Astrocyte (in vitro differentiated cells and primary cell): ENCODE data around the gene RASD1. TPM values are rescaled to one million over a fixed set of nuclear protein-coding genes. Genes with fewer than 3 reads are reported as not detected.

Experiments
- DNase-seq: peaks from one replicate; pipeline ENCODE4 v3.0.0-alpha.2; 2010; ENCODE audit warnings: low read depth
- FAIRE-seq: peaks from 2 replicates; lab custom pipeline; 2011; peaks lifted over from hg19 to GRCh38; lab: Jason Lieb, UNC
- H2AFZ ChIP-seq: 2 replicates; pipeline ENCODE4 v1.6.0; 2012; ENCODE audit warnings: low read depth, low read length, inconsistent platforms
- H3K27ac ChIP-seq: 2 replicates; pipeline ENCODE4 v1.5.1; 2011; ENCODE audit warnings: low read depth, low read length, inconsistent platforms
- H3K27me3 ChIP-seq: 2 replicates; pipeline ENCODE4 v1.6.0; 2011; ENCODE audit warnings: low read length, inconsistent platforms; ENCODE audit not compliant: insufficient read depth
- H3K36me3 ChIP-seq: 2 replicates; pipeline ENCODE4 v1.5.1; 2011; ENCODE audit warnings: low read length, inconsistent platforms; ENCODE audit not compliant: insufficient read depth
- H3K4me1 ChIP-seq: 2 replicates; pipeline ENCODE4 v1.5.1; 2011; ENCODE audit warnings: low read length, inconsistent platforms; ENCODE audit not compliant: insufficient read depth
- H3K4me2 ChIP-seq: 2 replicates; pipeline ENCODE4 v1.6.0; 2012; ENCODE audit warnings: low read length, inconsistent platforms
- H3K4me3 ChIP-seq: 2 replicates; pipeline ENCODE4 v1.5.1; 2011; ENCODE audit warnings: low read depth, mild to moderate bottlenecking, low read length, inconsistent platforms; ENCODE audit not compliant: insufficient read depth
- H3K79me2 ChIP-seq: 2 replicates; pipeline ENCODE4 v1.6.0; 2012; ENCODE audit warnings: mild to moderate bottlenecking, low read length, inconsistent platforms; ENCODE audit not compliant: insufficient read depth
- H3K9ac ChIP-seq: 2 replicates; pipeline ENCODE4 v1.6.0; 2012; ENCODE audit warnings: mild to moderate bottlenecking, low read length, inconsistent platforms
- H3K9me3 ChIP-seq: 2 replicates; pipeline ENCODE4 v1.5.1; 2012; ENCODE audit warnings: low read depth, mild to moderate bottlenecking, low read length, inconsistent platforms; ENCODE audit not compliant: insufficient read depth
- H4K20me1 ChIP-seq: 2 replicates; pipeline ENCODE4 v1.6.0; 2012; ENCODE audit warnings: low read length, inconsistent platforms; ENCODE audit not compliant: insufficient read depth
- H3K27ac Mint-ChIP-seq: one replicate; pipeline ENCODE4 v1.8.0; 2021; ENCODE audit warnings: mild to moderate bottlenecking, mixed read lengths; ENCODE audit not compliant: unreplicated experiment
- H3K27me3 Mint-ChIP-seq: one replicate; pipeline ENCODE4 v1.8.0; 2021; ENCODE audit warnings: low read depth, mixed read lengths; ENCODE audit not compliant: unreplicated experiment
- H3K36me3 Mint-ChIP-seq: one replicate; pipeline ENCODE4 v1.8.0; 2021; ENCODE audit warnings: low read depth, mixed read lengths; ENCODE audit not compliant: unreplicated experiment
- H3K4me1 Mint-ChIP-seq: one replicate; pipeline ENCODE4 v1.8.0; 2021; ENCODE audit warnings: low read depth, mixed read lengths; ENCODE audit not compliant: unreplicated experiment
- H3K4me3 Mint-ChIP-seq: one replicate; pipeline ENCODE4 v1.8.0; 2021; ENCODE audit warnings: mild to moderate bottlenecking, moderate library complexity, mixed read lengths; ENCODE audit not compliant: unreplicated experiment
- H3K9me3 Mint-ChIP-seq: one replicate; pipeline ENCODE4 v1.8.0; 2021; ENCODE audit warnings: mild to moderate bottlenecking, mixed read lengths; ENCODE audit not compliant: unreplicated experiment
- EZH2 ChIP-seq: IDR thresholded peaks from 2 replicates; pipeline ENCODE4 v1.6.1; 2012; ENCODE audit warnings: mild to moderate bottlenecking, low read length, inconsistent platforms; ENCODE audit not compliant: insufficient read depth
- total RNA-seq: library from RNA; stranded (reverse); gene quantifications from 2 replicates; pipeline ENCODE4 v1.2.1, GENCODE V29; 2021
- TF ChIP-seq, protein P1 (sequence below): IDR thresholded peaks from 2 replicates; pipeline ENCODE4 v1.5.1; 2011; ENCODE audit warnings: low read depth, mild to moderate bottlenecking, inconsistent platforms, low read length, moderate library complexity; ENCODE audit not compliant: insufficient read depth

Gene RASD1
- total RNA-seq, 1 donor from 2014 or later, result 0.77 TPM

DNA sequence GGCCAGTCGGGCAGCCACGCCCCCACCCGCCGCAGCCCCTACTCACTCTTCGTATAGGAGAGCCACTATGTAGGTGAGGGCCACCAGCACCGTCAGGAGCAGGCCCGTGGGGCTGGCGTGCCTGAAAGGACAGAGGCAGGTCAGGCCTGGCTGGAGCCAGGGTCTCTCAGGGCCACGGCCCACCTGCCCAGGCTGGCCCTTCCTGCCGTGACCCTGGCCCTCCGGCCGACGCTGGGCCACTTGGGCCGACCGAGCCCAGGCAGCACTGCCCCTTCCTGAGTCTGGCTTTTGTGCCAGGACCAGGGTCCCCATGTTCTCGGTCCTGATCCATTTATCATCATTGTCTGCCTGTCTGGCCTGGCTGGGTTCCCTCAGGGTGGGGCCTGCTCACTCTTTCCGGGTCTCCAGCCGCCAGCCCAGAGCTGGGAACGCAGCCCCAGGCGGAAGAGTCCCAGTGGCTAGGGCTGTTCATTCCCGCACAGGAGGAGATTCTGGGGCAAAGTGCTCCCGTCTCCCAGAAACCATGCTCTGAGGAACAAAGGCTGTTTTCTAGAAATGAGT, 10.1 kb upstream of the RASD1 start:
- TF ChIP-seq EZH2, result no peak
- TF ChIP-seq, protein P1, sequence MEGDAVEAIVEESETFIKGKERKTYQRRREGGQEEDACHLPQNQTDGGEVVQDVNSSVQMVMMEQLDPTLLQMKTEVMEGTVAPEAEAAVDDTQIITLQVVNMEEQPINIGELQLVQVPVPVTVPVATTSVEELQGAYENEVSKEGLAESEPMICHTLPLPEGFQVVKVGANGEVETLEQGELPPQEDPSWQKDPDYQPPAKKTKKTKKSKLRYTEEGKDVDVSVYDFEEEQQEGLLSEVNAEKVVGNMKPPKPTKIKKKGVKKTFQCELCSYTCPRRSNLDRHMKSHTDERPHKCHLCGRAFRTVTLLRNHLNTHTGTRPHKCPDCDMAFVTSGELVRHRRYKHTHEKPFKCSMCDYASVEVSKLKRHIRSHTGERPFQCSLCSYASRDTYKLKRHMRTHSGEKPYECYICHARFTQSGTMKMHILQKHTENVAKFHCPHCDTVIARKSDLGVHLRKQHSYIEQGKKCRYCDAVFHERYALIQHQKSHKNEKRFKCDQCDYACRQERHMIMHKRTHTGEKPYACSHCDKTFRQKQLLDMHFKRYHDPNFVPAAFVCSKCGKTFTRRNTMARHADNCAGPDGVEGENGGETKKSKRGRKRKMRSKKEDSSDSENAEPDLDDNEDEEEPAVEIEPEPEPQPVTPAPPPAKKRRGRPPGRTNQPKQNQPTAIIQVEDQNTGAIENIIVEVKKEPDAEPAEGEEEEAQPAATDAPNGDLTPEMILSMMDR, result no peak

DNA sequence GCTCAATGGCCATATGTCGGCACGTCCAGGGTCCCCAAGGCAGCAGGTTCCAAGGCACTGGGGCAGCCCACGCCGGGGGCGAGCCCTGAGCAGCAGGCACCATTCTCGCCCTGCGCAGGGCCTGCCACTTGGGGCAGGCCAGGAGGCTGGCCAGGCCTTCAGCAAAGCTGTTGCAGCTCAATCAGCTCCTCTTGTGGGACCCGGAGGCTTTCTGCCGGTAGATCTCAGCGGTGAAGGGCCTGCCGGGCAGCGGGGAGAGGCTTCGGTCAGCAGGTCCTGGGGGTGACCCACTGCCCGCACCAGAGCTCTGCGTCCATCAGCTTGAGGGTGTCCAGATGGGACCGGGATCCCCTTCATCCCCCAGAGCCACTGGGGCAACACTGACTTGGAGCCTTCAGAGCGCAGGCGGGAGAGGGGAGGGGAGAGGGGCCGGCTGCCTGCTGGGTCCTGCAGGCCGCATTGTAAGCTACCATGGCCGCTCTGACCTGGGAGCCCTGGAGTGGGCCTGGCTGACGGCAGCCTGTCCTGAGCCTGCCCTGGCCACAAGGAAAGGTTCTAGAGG, 9.5 kb upstream of the RASD1 start:
- H3K9me3 Mint-ChIP-seq, result no peaks in the 10 kb centered on the region
- Histone ChIP-seq H3K27ac (no peak overlapping the region), H2AFZ (no peak overlapping the region), H3K4me1 (no peaks in the 10 kb centered on the region), H4K20me1 (peaks cover 15% of the 10 kb centered on the region), H3K4me3 (no peak overlapping the region), H3K9me3 (no peaks in the 10 kb centered on the region), H3K79me2 (no peaks in the 10 kb centered on the region), H3K4me2 (no peak overlapping the region), H3K27me3 (peaks cover 5% of the 10 kb centered on the region), H3K36me3 (no peaks in the 10 kb centered on the region), H3K9ac (no peak overlapping the region)
- no peak overlapping the region for H3K4me3 Mint-ChIP-seq
- H3K4me1 Mint-ChIP-seq, result no peaks in the 10 kb centered on the region
- no peak for FAIRE-seq
- no peak for TF ChIP-seq EZH2
- TF ChIP-seq, protein P1, result no peak
- no peak for DNase-seq
- H3K27ac Mint-ChIP-seq, result no peak overlapping the region
- H3K36me3 Mint-ChIP-seq, result peaks cover 8% of the 10 kb centered on the region
- peaks cover 38% of the 10 kb centered on the region for H3K27me3 Mint-ChIP-seq

More for the DNA sequence above, 10.1 kb upstream of the RASD1 start:
- Histone ChIP-seq H3K9ac (no peak overlapping the region), H3K27ac (no peak overlapping the region), H3K27me3 (peaks cover under 1% of the 10 kb centered on the region), H2AFZ (no peak overlapping the region), H3K4me2 (no peak overlapping the region), H3K36me3 (no peaks in the 10 kb centered on the region), H3K4me3 (no peak overlapping the region), H3K4me1 (no peaks in the 10 kb centered on the region), H3K9me3 (no peaks in the 10 kb centered on the region), H4K20me1 (peaks cover 21% of the 10 kb centered on the region), H3K79me2 (no peaks in the 10 kb centered on the region)
- H3K27me3 Mint-ChIP-seq, result peaks cover 35% of the 10 kb centered on the region
- no peak overlapping the region for H3K27ac Mint-ChIP-seq
- H3K36me3 Mint-ChIP-seq, result peaks cover 8% of the 10 kb centered on the region
- DNase-seq, result no peak
- H3K4me1 Mint-ChIP-seq, result no peaks in the 10 kb centered on the region
- no peaks in the 10 kb centered on the region for H3K9me3 Mint-ChIP-seq
- H3K4me3 Mint-ChIP-seq, result no peak overlapping the region
- no peak for FAIRE-seq

DNA sequence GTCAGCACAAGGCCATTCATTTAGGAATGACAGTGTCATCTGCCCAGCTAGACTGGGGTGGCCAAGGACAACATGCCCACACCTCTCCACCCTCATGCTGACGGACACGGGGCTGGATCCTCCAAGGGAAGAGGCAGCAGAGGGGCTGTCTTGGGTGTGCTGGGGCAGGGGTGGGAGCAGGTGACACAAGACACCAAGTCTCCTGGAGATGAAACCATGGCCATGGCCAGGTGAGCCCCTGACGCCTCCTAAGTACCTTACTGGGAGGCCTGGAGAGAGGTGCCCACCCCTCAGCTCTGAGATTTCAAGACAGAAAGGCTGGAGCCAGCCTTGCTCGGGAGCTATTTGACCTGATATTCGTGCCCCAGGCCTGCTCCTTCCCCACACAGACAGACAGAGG, 9.0 kb upstream of the RASD1 start:
- no peaks in the 10 kb centered on the region for H3K4me1 Mint-ChIP-seq
- H3K27ac Mint-ChIP-seq, result no peak overlapping the region
- FAIRE-seq (no peak), DNase-seq (no peak)
- peaks cover 5% of the 10 kb centered on the region for H3K27me3 ChIP-seq
- no peak overlapping the region for H3K4me2 ChIP-seq
- H3K9me3 ChIP-seq, result no peaks in the 10 kb centered on the region
- H2AFZ ChIP-seq, result no peak overlapping the region
- H3K36me3 ChIP-seq, result no peaks in the 10 kb centered on the region
- no peaks in the 10 kb centered on the region for H3K79me2 ChIP-seq
- H3K9ac ChIP-seq, result no peak overlapping the region
- peaks cover 10% of the 10 kb centered on the region for H4K20me1 ChIP-seq
- no peak overlapping the region for H3K4me3 ChIP-seq
- TF ChIP-seq, protein P1, result no peak
- no peak for TF ChIP-seq EZH2
- H3K27ac ChIP-seq, result no peak overlapping the region
- H3K36me3 Mint-ChIP-seq, result peaks cover 8% of the 10 kb centered on the region
- H3K4me1 ChIP-seq, result no peaks in the 10 kb centered on the region
- H3K9me3 Mint-ChIP-seq, result no peaks in the 10 kb centered on the region
- H3K27me3 Mint-ChIP-seq, result peaks cover 38% of the 10 kb centered on the region
- no peak overlapping the region for H3K4me3 Mint-ChIP-seq
